Measurements from ENCODE around the gene ZNF496. TPM values are rescaled to one million over a fixed set of nuclear protein-coding genes. Genes with fewer than 3 reads are reported as not detected.

The ZNF496 gene
- total and polyA plus RNA-seq, 9 of the 15 experiments (the other 6 are each of a cell fraction or from before 2014, with no cell fraction given) = 4.3 to 54.0 (median 31.3) TPM

- ChIA-PET POLR2A (no interaction called here), CTCF (ENCODE audit: low intra/inter-chr PET ratio) (no interaction called here)
- H3K27ac ChIP-seq (ENCODE audit: extremely low read depth, low read depth, low read length) = no peak overlapping the region
- FAIRE-seq (peak; percentile 60), ATAC-seq (no peak), DNase-seq (ENCODE audit: extremely low read depth in 1 of 4, low spot score in 3 of 4) (no peak)
- H3K27me3 ChIP-seq (ENCODE audit: control insufficient read depth in 2 of 2, insufficient read depth in 2 of 2, low read length in 2 of 2) = no peaks in the 10 kb centered on the region
- intact Hi-C loops (cut with micrococcal nuclease) = no loop called here
- H3K9ac ChIP-seq (ENCODE audit: insufficient read depth in 1 of 2, low read depth in 2 of 2, low read length in 2 of 2) = no peak overlapping the region
- no peaks in the 10 kb centered on the region for H3K36me3 ChIP-seq (ENCODE audit: control insufficient read depth, insufficient read depth, low read length)
- in situ Hi-C loops (cut with MboI) = no loop called here
- no peaks in the 10 kb centered on the region for H3K79me2 ChIP-seq (ENCODE audit: control insufficient read depth, insufficient read depth, low read length)
- H3K4me3 ChIP-seq = no peak overlapping the region
- 0 out of 2 replicates have a peak, but pooled peaks have one; percentile 4 for TF ChIP-seq ZNF316 (IDR thresholded peaks at IDR 0.05)
- no peak for TF ChIP-seq STAT5B (CRISPR knock-in tag; IDR thresholded peaks at IDR 0.05)
- no peak overlapping the region for H3K4me2 ChIP-seq (ENCODE audit: insufficient read depth, low read length)
- no peaks in the 10 kb centered on the region for H3K4me1 ChIP-seq (replicated peaks in 1 of 2; ENCODE audit: control insufficient read depth in 2 of 2, insufficient read depth in 2 of 2, low read length in 2 of 2)
- H2AFZ ChIP-seq (ENCODE audit: low read depth, low read length) = no peak overlapping the region
- no TSS peak for BruUV-seq (replicated peaks)
- no peaks in the 10 kb centered on the region for H4K20me1 ChIP-seq (replicated peaks; ENCODE audit: control insufficient read depth, insufficient read depth, low read length)
- WGBS (ENCODE audit: insufficient coverage, low coverage, missing lambda C conversion rate) = 13% methylated on average over 3 of the region's 3 CpGs
- H3K9me3 ChIP-seq (replicated peaks; ENCODE audit: control insufficient read depth, insufficient read depth, low read depth, low read length) = peaks cover 3% of the 10 kb centered on the region; the same call in 1 of the 2 replicates
- no peaks in the 10 kb centered on the region for H3K9me1 ChIP-seq (ENCODE audit: control insufficient read depth, insufficient read depth, low read length)
Observed at GRCh38 chr1:247274605-247275256, 56.9 kb downstream of the ZNF496 start.

- FAIRE-seq (no peak), DNase-seq (ENCODE audit: extremely low read depth in 1 of 4, low spot score in 3 of 4) (no peak), ATAC-seq (no peak)
- no peak overlapping the region for H2AFZ ChIP-seq (ENCODE audit: low read depth, low read length)
- H3K27me3 ChIP-seq (ENCODE audit: control insufficient read depth in 2 of 2, insufficient read depth in 2 of 2, low read length in 2 of 2) = no peaks in the 10 kb centered on the region
- no peak overlapping the region for H3K4me3 ChIP-seq
- H3K79me2 ChIP-seq (ENCODE audit: control insufficient read depth, insufficient read depth, low read length) = no peaks in the 10 kb centered on the region
- H3K4me2 ChIP-seq (ENCODE audit: insufficient read depth, low read length) = no peak overlapping the region
- POLR2A ChIA-PET = interaction anchor here (0.6 kb wide), 1 partner anchor 80 kb away, joined by 3 read pairs; no protein-coding TSS in a partner anchor
- H3K4me1 ChIP-seq (replicated peaks in 1 of 2; ENCODE audit: control insufficient read depth in 2 of 2, insufficient read depth in 2 of 2, low read length in 2 of 2) = no peaks in the 10 kb centered on the region
- H3K27ac ChIP-seq (ENCODE audit: extremely low read depth, low read depth, low read length) = no peak overlapping the region
- 0% methylated on average over 1 of the region's 1 CpG for WGBS (ENCODE audit: insufficient coverage, low coverage, missing lambda C conversion rate)
- no TSS peak for BruUV-seq (replicated peaks)
- CTCF ChIA-PET (ENCODE audit: low intra/inter-chr PET ratio) = no interaction called here
- no peak overlapping the region for H3K9ac ChIP-seq (ENCODE audit: insufficient read depth in 1 of 2, low read depth in 2 of 2, low read length in 2 of 2)
- no peaks in the 10 kb centered on the region for H4K20me1 ChIP-seq (replicated peaks; ENCODE audit: control insufficient read depth, insufficient read depth, low read length)
- intact Hi-C loops (cut with micrococcal nuclease) (no loop called here), in situ Hi-C loops (cut with MboI) (no loop called here)
- no peaks in the 10 kb centered on the region for H3K9me1 ChIP-seq (ENCODE audit: control insufficient read depth, insufficient read depth, low read length)
- H3K36me3 ChIP-seq (ENCODE audit: control insufficient read depth, insufficient read depth, low read length) = no peaks in the 10 kb centered on the region
- peaks cover 3% of the 10 kb centered on the region; the same call in 1 of the 2 replicates for H3K9me3 ChIP-seq (replicated peaks; ENCODE audit: control insufficient read depth, insufficient read depth, low read depth, low read length)
- TF ChIP-seq CBX8 (IDR thresholded peaks at IDR 0.05; ENCODE audit: borderline replicate concordance, extremely low read depth, low read depth, low read length, poor library complexity, severe bottlenecking) = no peak
- no peak for TF ChIP-seq ATF4 (CRISPR knock-in tag; IDR thresholded peaks at IDR 0.05)
- no peak for TF ChIP-seq PHF21A (IDR thresholded peaks at IDR 0.05; ENCODE audit: borderline replicate concordance, low read depth)
- TF ChIP-seq DPF2 (IDR thresholded peaks at IDR 0.05) = no peak
- no peak for TF ChIP-seq NCOA2 (IDR thresholded peaks at IDR 0.05; ENCODE audit: partially characterized antibody in 2 of 2)
- TF ChIP-seq E2F1 (CRISPR knock-in tag; IDR thresholded peaks at IDR 0.05) = no peak
- no peak for TF ChIP-seq MCM2 (IDR thresholded peaks at IDR 0.05; ENCODE audit: low read depth)
- no peak for TF ChIP-seq NR2C2 (CRISPR knock-in tag; IDR thresholded peaks at IDR 0.05)
- TF ChIP-seq NR2C2 (tag; IDR thresholded peaks at IDR 0.05) = no peak
- TF ChIP-seq ZNF655 (CRISPR knock-in tag; IDR thresholded peaks at IDR 0.05) = no peak
Observed at GRCh38 chr1:247273013-247273412, 58.7 kb downstream of the ZNF496 start.
